GM18519 (cell line): ENCODE measurements around the gene OR2AT4.
"Not testable (repeated sequence)": the region's sequence is repeated elsewhere in the genome, so short reads cannot be mapped to it uniquely, and the experiment has no call there.

Experiments used
- ATAC-seq: cut with Tn5 transposase; IDR thresholded peaks from one replicate; pipeline ENCODE4 v1.9.1; 2021; ENCODE audit warnings: mild to moderate bottlenecking, moderate library complexity; ENCODE audit not compliant: unreplicated experiment, low FRiP score

OR2AT4 gene

DNA sequence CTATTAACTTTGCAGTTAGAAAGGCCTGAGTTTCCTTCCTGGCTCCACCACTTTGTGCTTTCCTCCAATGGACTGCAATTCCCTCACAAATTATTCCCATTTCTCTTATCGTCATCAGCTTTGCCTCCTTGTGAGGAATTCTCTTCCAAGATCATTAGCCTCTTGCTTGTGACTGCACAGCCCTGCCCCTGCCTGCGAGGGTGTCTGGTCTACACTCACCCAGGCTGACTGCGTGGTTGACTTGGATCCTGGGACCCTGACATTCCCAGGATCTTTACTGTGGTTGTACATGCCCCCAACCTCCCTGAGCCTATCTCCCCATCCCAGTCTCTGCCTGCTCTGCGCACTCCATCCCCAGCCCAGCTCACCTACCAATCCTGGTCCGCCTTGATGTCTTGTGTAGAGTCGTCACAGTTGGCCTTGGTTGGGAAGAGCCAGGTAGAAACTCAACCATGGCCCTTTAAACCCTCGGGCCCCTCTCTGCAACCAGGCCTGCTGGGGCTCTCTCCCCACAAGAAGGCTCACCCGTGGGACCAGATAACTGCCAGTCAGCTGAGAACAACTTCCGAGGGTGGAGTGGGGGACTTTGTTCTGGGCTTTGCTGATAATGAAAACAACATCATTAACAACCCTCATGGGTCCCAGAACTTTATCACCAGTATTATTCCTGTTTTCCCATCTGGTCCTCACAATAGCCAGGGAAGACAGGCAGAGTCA is at the start of gene OR2AT4:
TSS of gene OR2AT4 (minus strand) at position 421 of the 717 bp plus-strand sequence.
- no peak for ATAC-seq

DNA sequence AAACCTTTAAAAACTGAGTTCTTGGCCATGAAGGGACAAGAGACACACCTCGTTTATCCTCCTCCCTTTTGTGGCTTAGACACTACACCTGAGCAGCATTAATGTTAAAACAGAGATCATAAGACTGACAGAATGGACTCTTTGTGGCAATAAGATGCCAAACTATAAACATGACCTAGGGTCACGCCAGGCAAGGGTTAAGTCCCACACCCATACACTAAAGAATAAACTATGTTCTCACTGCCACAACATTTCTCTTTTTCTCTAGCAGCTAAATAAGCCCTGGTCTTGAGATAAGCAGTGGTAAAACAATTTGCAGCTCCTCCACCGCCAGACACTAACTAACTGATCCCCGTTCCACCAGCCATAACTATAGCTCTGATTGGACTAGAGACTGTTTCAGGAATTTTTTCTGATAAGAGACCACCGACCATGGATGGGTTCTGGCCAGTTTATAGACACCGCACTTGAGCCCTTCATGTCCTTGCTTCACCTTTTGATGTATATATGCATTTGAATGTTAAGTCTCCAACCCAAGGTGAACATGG is 49.4 kb upstream of the OR2AT4 start:
- no peak for ATAC-seq

DNA sequence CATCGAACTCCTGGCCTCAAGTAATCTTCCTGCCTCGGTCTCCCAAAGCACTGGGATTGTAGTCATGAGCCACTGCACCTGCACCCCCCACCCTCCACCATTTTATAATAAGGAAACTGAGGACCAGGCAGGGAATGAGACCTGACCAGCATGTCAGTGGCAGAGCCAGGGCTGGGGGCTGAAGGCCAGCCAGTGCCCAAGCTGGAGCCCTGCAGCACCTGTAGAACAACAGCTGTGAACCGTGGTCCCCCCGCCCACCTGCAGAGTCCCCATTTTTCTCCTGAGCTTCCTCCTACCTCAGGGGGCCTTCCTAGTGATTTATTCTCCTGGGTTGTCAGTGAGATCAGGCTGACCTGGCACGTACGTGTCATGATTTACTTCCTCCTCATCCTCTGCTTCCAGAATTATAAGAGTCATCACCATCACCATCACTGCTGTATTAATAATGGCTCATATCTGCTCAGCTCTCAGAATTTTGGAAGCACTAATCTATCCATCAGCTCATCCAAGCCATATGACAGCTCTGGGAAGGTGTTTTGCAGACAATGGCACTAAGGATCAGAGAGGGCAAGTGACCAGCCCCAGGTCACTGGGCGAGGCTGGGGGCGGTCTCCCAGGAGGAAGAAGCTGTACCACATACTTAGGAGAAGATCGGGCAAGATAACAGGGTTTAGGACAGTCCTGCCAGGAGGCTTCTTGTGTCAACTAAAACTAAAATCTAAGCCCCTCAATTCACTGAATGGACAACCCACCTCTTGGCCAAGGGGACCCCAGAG is 48.7 kb upstream of the OR2AT4 start:
- ATAC-seq, result no peak

DNA sequence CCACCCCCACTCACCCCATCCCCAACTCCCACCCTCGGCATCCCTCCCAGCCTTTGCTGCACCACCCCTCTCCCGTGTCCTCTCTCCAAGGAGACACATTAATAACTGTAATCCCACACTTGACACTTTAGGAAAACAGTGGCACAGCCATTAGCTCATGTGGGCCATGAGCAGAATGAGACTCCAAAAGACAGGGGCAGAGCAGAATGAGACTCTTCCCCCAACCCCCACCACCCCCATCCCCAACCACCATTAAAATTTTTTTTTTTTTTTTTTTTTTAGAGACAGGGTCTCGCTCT is 48.0 kb upstream of the OR2AT4 start:
- ATAC-seq, result no peak

- no peak for ATAC-seq
These were observed 46.7 kb upstream of the OR2AT4 start for GRCh38 chr11:75143420-75143731.

GRCh38 chr11:75142714-75143419 is 46.2 kb upstream of the OR2AT4 start:
- no peak for ATAC-seq

- ATAC-seq, result no peak
These were observed 44.5 kb upstream of the OR2AT4 start for GRCh38 chr11:75141166-75141565.

- no peak for ATAC-seq
These were observed 43.8 kb upstream of the OR2AT4 start for GRCh38 chr11:75140269-75141138.

GRCh38 chr11:75135651-75136050 is 39.0 kb upstream of the OR2AT4 start:
- no peak for ATAC-seq

DNA sequence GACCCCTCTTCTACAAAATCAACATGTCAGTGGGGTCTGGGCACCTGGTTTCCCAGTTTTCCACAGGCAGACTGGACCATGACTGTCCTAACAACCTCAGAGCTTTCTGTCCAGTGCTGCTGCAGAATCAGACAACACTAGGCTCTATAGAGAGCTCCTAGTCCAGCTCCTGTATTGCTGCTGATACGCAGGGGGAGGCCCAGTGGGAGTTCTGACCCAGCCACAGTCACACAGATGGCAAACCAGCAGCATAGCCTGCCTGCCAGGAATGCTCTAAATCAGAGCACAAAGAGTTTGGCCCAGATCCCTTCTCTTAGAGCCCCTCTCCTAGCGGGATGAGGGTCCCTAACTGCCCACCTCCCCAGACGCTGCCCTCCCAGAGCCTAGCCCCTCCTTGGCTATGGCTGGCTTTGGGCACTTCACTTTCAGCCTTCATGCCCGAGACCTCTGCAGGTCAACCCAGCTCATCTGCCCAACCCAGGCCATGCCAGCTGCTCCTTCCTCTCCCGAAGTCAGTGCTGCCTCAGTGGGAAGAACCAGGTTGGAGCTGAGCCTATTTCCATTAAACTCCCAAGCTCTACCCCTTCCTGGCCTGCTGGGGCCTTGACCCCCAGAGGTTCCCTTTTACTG is 38.5 kb upstream of the OR2AT4 start:
- no peak for ATAC-seq

GRCh38 chr11:75133976-75134375 is 37.3 kb upstream of the OR2AT4 start:
- ATAC-seq, result no peak

GRCh38 chr11:75132080-75132479 is 35.4 kb upstream of the OR2AT4 start:
- ATAC-seq, result no peak

GRCh38 chr11:75126564-75126963 is 29.9 kb upstream of the OR2AT4 start:
- ATAC-seq, result no peak

DNA sequence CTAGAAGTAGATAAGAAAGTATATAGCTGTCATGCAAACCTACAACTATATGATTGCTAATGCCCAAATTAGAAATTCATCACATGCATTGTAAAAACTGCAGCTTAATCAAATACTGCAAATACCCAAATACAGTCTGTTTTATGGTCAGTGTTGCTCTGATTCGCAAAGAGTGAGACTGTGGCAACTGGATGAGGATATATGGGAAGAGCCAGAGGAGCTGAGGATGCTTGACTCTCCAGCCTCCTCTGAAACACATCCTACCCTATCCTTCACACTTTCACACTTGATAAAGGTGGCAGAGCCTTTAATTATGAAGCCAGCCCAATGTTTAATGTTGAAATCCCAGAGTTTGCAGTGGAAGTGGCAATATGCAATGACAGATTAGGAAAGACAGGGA is 21.9 kb upstream of the OR2AT4 start:
- no peak for ATAC-seq

DNA sequence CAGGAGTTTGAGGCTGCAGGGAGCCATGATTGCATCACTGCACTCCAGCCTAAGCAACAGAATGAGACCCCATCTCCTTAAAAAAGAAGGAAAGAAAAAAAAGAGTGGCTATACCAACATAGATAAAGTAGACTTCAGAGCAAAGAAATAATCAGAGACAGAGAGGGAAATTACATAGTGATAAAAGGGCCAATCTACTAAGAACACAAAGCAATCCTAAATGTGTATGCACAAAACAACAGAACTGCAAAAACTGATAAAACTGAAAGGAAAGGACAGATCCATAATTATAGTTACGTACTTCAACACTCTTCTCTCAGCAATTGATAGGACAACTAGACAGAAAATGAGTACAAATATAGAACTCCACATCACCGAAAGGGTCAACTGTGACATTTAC is 17.8 kb upstream of the OR2AT4 start:
- ATAC-seq, result no peak

GRCh38 chr11:75113030-75113429 is 16.4 kb upstream of the OR2AT4 start:
- ATAC-seq, result no peak

- no peak for ATAC-seq
These were observed 15.5 kb upstream of the OR2AT4 start for GRCh38 chr11:75112200-75112599.

DNA sequence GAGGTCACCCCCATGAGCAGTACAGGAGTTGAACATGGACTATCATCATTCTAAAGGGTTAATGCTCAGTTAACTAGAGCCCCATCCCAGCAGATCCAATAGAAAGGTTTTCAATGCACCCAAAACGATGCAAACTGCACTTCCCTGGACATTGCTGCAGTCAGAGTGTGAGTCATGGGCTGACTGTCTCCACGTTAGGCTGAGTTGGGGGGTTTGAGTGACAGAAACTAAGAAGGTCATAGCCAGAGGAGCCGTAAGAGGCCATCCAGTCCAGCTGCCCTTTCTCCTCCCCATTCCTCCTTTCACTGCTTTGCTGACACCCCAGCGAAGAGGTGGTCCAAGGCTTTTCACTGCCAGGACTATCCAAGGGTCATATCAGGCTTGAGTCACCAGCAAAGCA is 10.5 kb upstream of the OR2AT4 start:
- ATAC-seq, result no peak

- not testable (repeated sequence) for ATAC-seq
These were observed 9.4 kb upstream of the OR2AT4 start for GRCh38 chr11:75105967-75106681.
